HL-60 (cell line): ENCODE measurements around the gene ATP1A4.

ENCODE experiments used
- DNase-seq, 2 experiments: peaks; one replicate each; pipeline ENCODE4 v3.0.0-alpha.2; 2010 to 2020; ENCODE audit warnings: low read depth in 1 of 2, low spot score in 1 of 2
- H3K27ac ChIP-seq: fragments of 250-450 bp; sonication (Bioruptor Pico); replicated peaks from 2 replicates; pipeline ENCODE4 v1.5.1; 2020; ENCODE audit warnings: mild to moderate bottlenecking, moderate library complexity
- H3K27me3 ChIP-seq: fragments of 250-450 bp; sonication (Bioruptor Pico); 2 replicates; pipeline ENCODE4 v1.5.1; 2021; ENCODE audit warnings: mild to moderate bottlenecking, moderate library complexity; ENCODE audit not compliant: insufficient read depth, poor library complexity, severe bottlenecking
- H3K4me3 ChIP-seq: replicated peaks from 2 replicates; pipeline ENCODE4 v1.5.1; 2011; ENCODE audit warnings: mild to moderate bottlenecking, control low read depth, low read length; ENCODE audit not compliant: insufficient read depth
- CTCF ChIP-seq: IDR thresholded peaks from one replicate; pipeline ENCODE4 v1.5.1; 2011; ENCODE audit warnings: low read length, control low read depth, inconsistent platforms; ENCODE audit not compliant: insufficient read depth
- GABPA ChIP-seq: IDR thresholded peaks from 2 replicates; pipeline ENCODE4 v1.6.1; 2012; ENCODE audit warnings: low read depth
- POLR2AphosphoS5 ChIP-seq: IDR thresholded peaks from 2 replicates; pipeline ENCODE4 v1.6.1; 2012; ENCODE audit warnings: low read depth
- REST ChIP-seq: IDR thresholded peaks from 2 replicates; pipeline ENCODE4 v1.6.1; 2012; ENCODE audit warnings: low read depth; ENCODE audit not compliant: insufficient replicate concordance
- SPI1 ChIP-seq: IDR thresholded peaks from 2 replicates; pipeline ENCODE4 v1.6.1; 2012; ENCODE audit warnings: low read depth, mild to moderate bottlenecking, borderline replicate concordance

Gene ATP1A4

GRCh38 chr1:160104486-160104885 lies 46.9 kb upstream of the ATP1A4 start:
- TF ChIP-seq SPI1 (peak; percentile 67; the same call in 1 of the 2 replicates), GABPA (no peak)
- H3K27ac ChIP-seq = no peak overlapping the region
- H3K27me3 ChIP-seq = no peaks in the 10 kb centered on the region
- H3K4me3 ChIP-seq = no peak overlapping the region
- peak in 1 of 2 experiments; percentile 46 for DNase-seq

GRCh38 chr1:160105155-160105554 lies 46.2 kb upstream of the ATP1A4 start:
- no peak for DNase-seq
- no peaks in the 10 kb centered on the region for H3K27me3 ChIP-seq
- no peak for TF ChIP-seq POLR2AphosphoS5
- TF ChIP-seq CTCF = no peak
- TF ChIP-seq REST = no peak
- no peak for TF ChIP-seq GABPA
- TF ChIP-seq SPI1 = no peak
- H3K4me3 ChIP-seq = no peak overlapping the region
- no peak overlapping the region for H3K27ac ChIP-seq

- Histone ChIP-seq H3K27ac (no peak overlapping the region), H3K27me3 (no peaks in the 10 kb centered on the region), H3K4me3 (no peak overlapping the region)
- no peak for DNase-seq
- TF ChIP-seq POLR2AphosphoS5 = no peak
- TF ChIP-seq SPI1 = no peak
- TF ChIP-seq CTCF = no peak
- no peak for TF ChIP-seq REST
- TF ChIP-seq GABPA = no peak
Measured at GRCh38 chr1:160107512-160107911, 43.9 kb upstream of the ATP1A4 start.

GRCh38 chr1:160108888-160109662 lies 42.3 kb upstream of the ATP1A4 start:
- Histone ChIP-seq H3K27ac (no peak overlapping the region), H3K27me3 (no peaks in the 10 kb centered on the region), H3K4me3 (no peak overlapping the region)
- DNase-seq = peak in 1 of 2 experiments; percentile 49
- TF ChIP-seq SPI1 = no peak
- TF ChIP-seq CTCF = peak; percentile 33
